Mesenchymal stem cell (in vitro differentiated cells and primary cell): ENCODE measurements around the gene ZNF440.
"Not testable (repeated sequence)": the region's sequence is repeated elsewhere in the genome, so short reads cannot be mapped to it uniquely, and the experiment has no call there.

Experiments
- DNase-seq: peaks from one replicate; pipeline ENCODE4 v3.0.0-alpha.2; 2013
- H2AFZ ChIP-seq: one replicate; pipeline ENCODE4 v1.6.1; 2013; ENCODE audit warnings: low read depth, mild to moderate bottlenecking, control low read depth, inconsistent platforms, low read length, moderate library complexity
- H2AK5ac ChIP-seq: 2 replicates; pipeline ENCODE4 v1.6.1; 2013; ENCODE audit warnings: low read length, moderate library complexity, mild to moderate bottlenecking, inconsistent platforms; ENCODE audit not compliant: severe bottlenecking
- H2BK120ac ChIP-seq: one replicate; pipeline ENCODE4 v1.6.1; 2013; ENCODE audit warnings: low read depth, mild to moderate bottlenecking, inconsistent platforms, low read length, moderate library complexity
- H2BK12ac ChIP-seq, 2 experiments: one replicate each; pipeline ENCODE4 v1.6.1; 2013; ENCODE audit warnings: inconsistent platforms in 2 of 2, low read length in 2 of 2, mild to moderate bottlenecking in 2 of 2, moderate library complexity in 2 of 2, control low read depth in 1 of 2
- H2BK15ac ChIP-seq: one replicate; pipeline ENCODE4 v1.6.1; 2013; ENCODE audit warnings: mild to moderate bottlenecking, low read depth, inconsistent platforms; ENCODE audit not compliant: poor library complexity, severe bottlenecking
- H2BK5ac ChIP-seq: 2 replicates; pipeline ENCODE4 v1.6.1; 2013; ENCODE audit warnings: low read depth, mild to moderate bottlenecking, low read length, control low read depth, inconsistent platforms; ENCODE audit not compliant: poor library complexity, severe bottlenecking
- H3K14ac ChIP-seq, 2 experiments: one replicate each; pipeline ENCODE4 v1.6.1; 2013; ENCODE audit warnings: inconsistent platforms in 2 of 2, low read length in 2 of 2, control low read depth in 1 of 2, mild to moderate bottlenecking in 1 of 2, moderate library complexity in 1 of 2
- H3K18ac ChIP-seq, 2 experiments: one replicate each; pipeline ENCODE4 v1.6.1; 2013; ENCODE audit warnings: inconsistent platforms in 2 of 2, low read length in 2 of 2, control low read depth in 1 of 2, low read depth in 1 of 2, mild to moderate bottlenecking in 1 of 2
- H3K23ac ChIP-seq, 2 experiments: one replicate each; pipeline ENCODE4 v1.6.1; 2013; ENCODE audit warnings: inconsistent platforms in 2 of 2, low read length in 2 of 2, mild to moderate bottlenecking in 2 of 2, moderate library complexity in 2 of 2, control low read depth in 1 of 2
- H3K27ac ChIP-seq: 2 replicates; pipeline ENCODE4 v1.5.1; 2013; ENCODE audit warnings: mild to moderate bottlenecking, moderate library complexity, low read length, control low read depth, inconsistent platforms; ENCODE audit not compliant: poor library complexity, severe bottlenecking
- H3K27me3 ChIP-seq, 2 experiments: 2 replicates each; pipeline versions ENCODE4 v1.6.1 to v1.7.0; 2013; ENCODE audit warnings: low read length in 2 of 2, mild to moderate bottlenecking in 2 of 2, moderate library complexity in 2 of 2, control low read depth in 1 of 2, inconsistent platforms in 1 of 2; ENCODE audit not compliant: control insufficient read depth in 1 of 2, insufficient read depth in 1 of 2
- H3K36me3 ChIP-seq, 2 experiments: 2 replicates each; pipeline versions ENCODE4 v1.6.1 to v1.7.0; 2013; ENCODE audit warnings: low read length in 2 of 2, control low read depth in 1 of 2, inconsistent platforms in 1 of 2, low read depth in 1 of 2, mild to moderate bottlenecking in 1 of 2; ENCODE audit not compliant: insufficient read depth in 2 of 2, control insufficient read depth in 1 of 2
- H3K4ac ChIP-seq, 2 experiments: one replicate each; pipeline ENCODE4 v1.6.1; 2013; ENCODE audit warnings: inconsistent platforms in 2 of 2, low read length in 2 of 2, mild to moderate bottlenecking in 2 of 2, moderate library complexity in 2 of 2, control low read depth in 1 of 2, low read depth in 1 of 2
- H3K4me1 ChIP-seq: 2 replicates; pipeline ENCODE4 v1.6.1; 2013; ENCODE audit warnings: low read depth, low read length, control low read depth; ENCODE audit not compliant: control insufficient read depth, insufficient read depth
- H3K4me2 ChIP-seq: 2 replicates; pipeline ENCODE4 v1.6.1; 2013; ENCODE audit warnings: low read length, mild to moderate bottlenecking, inconsistent platforms; ENCODE audit not compliant: poor library complexity, severe bottlenecking
- H3K4me3 ChIP-seq, 2 experiments: 2 replicates each; pipeline versions ENCODE4 v1.5.1 to v1.7.0; 2013; ENCODE audit warnings: low read length in 2 of 2, mild to moderate bottlenecking in 2 of 2, control low read depth in 1 of 2, low read depth in 1 of 2; ENCODE audit not compliant: insufficient read depth in 1 of 2
- H3K79me1 ChIP-seq: replicated peaks from 2 replicates; pipeline ENCODE4 v1.6.1; 2013; ENCODE audit warnings: mild to moderate bottlenecking, control low read depth, low read length, inconsistent platforms; ENCODE audit not compliant: poor library complexity, severe bottlenecking
- H3K9ac ChIP-seq: 2 replicates; pipeline ENCODE4 v1.7.0; 2013; ENCODE audit warnings: mild to moderate bottlenecking, low read length, moderate library complexity
- H3K9me3 ChIP-seq: 2 replicates; pipeline ENCODE4 v1.7.0; 2013; ENCODE audit warnings: mild to moderate bottlenecking, low read length; ENCODE audit not compliant: control insufficient read depth
- H4K8ac ChIP-seq: one replicate; pipeline ENCODE4 v1.6.1; 2013; ENCODE audit warnings: inconsistent platforms, mild to moderate bottlenecking, low read length, moderate library complexity
- H4K91ac ChIP-seq: one replicate; pipeline ENCODE4 v1.6.1; 2013; ENCODE audit warnings: mild to moderate bottlenecking, low read length, inconsistent platforms
- WGBS: methylation state at CpG from one replicate; pipeline ENCODE4 v1.1.7; 2013; ENCODE audit warnings: mixed read lengths; 5-methylcytosine and 5-hydroxymethylcytosine counted together

The ZNF440 gene

DNA sequence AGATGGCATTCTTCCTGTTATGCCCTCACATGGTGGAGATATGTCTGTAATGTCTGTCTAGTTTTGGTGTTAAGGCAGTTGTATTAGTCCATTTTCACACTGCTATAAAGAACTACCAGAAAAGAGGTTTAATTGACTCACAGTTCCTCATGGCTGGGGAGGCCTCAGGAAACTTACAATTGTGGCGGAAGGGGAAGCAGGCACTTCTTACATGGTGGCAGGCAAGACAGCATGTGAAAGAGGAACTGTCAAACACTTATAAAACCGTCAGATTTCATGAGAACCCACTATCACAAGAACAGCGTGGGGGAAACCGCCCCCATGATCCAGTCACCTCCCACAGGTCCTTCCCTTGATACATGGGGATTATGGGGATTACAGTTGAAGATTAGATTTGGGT is 44.1 kb upstream of the ZNF440 start:
- Histone ChIP-seq H4K91ac (no peak overlapping the region), H3K4me1 (peaks cover 9% of the 10 kb centered on the region), H3K9ac (no peak overlapping the region), H3K27ac (no peak overlapping the region), H3K9me3 (peaks cover 38% of the 10 kb centered on the region), H3K36me3 (peaks cover 0 to 3% of the 10 kb centered on the region in 2 experiments), H3K4ac (no peak overlapping the region), H3K79me1 (peaks cover 16% of the 10 kb centered on the region), H2AFZ (no peak overlapping the region), H2BK12ac (no peak overlapping the region), H3K4me3 (peak overlapping the region in 1 of 2 experiments; percentile 6), H4K8ac (no peak overlapping the region), H2BK120ac (no peak overlapping the region), H3K23ac (no peak overlapping the region), H3K14ac (no peak overlapping the region), H3K4me2 (no peak overlapping the region), H3K27me3 (no peaks in the 10 kb centered on the region), H2BK5ac (no peak overlapping the region), H2BK15ac (no peak overlapping the region), H2AK5ac (no peak overlapping the region), H3K18ac (no peak overlapping the region)
- no peak for DNase-seq
- 92% methylated on average over 1 of the region's 4 CpGs for WGBS

DNA sequence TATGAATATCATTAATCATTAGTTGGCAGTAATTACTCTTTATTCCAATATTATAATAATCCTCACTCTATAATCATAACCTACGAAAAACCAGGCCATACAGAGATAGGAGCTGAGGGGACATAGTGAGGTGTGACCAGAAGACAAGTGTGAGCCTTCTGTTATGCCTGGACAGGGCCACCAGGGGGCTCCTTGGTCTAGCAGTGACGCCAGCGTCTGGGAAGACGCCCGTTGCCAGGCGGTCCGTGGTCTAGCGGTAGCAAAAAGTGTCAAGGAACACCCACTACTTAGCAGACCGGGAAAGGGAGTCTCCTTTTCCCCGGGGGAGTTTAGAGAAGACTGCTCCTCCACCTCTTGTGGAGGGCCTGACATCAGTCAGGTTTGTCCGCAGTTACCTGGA is 42.6 kb upstream of the ZNF440 start:
- H3K14ac ChIP-seq, H3K4me1 ChIP-seq, H2BK120ac ChIP-seq, H2BK12ac ChIP-seq, H3K23ac ChIP-seq, H3K18ac ChIP-seq, H4K91ac ChIP-seq, H3K27ac ChIP-seq, H3K27me3 ChIP-seq, H3K4me3 ChIP-seq, H4K8ac ChIP-seq, H2BK5ac ChIP-seq, H2AFZ ChIP-seq, H3K4ac ChIP-seq, H2BK15ac ChIP-seq, H2AK5ac ChIP-seq, H3K4me2 ChIP-seq, DNase-seq, H3K9ac ChIP-seq, H3K36me3 ChIP-seq: not testable (repeated sequence)
- H3K79me1 ChIP-seq, result peaks cover 21% of the 10 kb centered on the region
- peaks cover 50% of the 10 kb centered on the region for H3K9me3 ChIP-seq
- WGBS, result 68% methylated on average over 11 of the region's 11 CpGs

GRCh38 chr19:11776669-11777068 is 37.4 kb upstream of the ZNF440 start:
- H3K9ac ChIP-seq, H3K18ac ChIP-seq, H2AFZ ChIP-seq, H4K91ac ChIP-seq, H2BK15ac ChIP-seq, H3K27ac ChIP-seq, H3K4me2 ChIP-seq, H2BK120ac ChIP-seq, DNase-seq, H3K23ac ChIP-seq, H2BK12ac ChIP-seq, H3K27me3 ChIP-seq, H4K8ac ChIP-seq, H3K4ac ChIP-seq, H3K14ac ChIP-seq, H2AK5ac ChIP-seq, H2BK5ac ChIP-seq, H3K4me1 ChIP-seq: not testable (repeated sequence)
- Histone ChIP-seq H3K9me3 (peaks cover 88% of the 10 kb centered on the region), H3K4me3 (peak overlapping the region in 1 of 2 experiments; percentile 56), H3K79me1 (peaks cover 15% of the 10 kb centered on the region), H3K36me3 (peaks cover 16 to 45% of the 10 kb centered on the region in 2 experiments)
- 96% methylated on average over 11 of the region's 11 CpGs for WGBS

GRCh38 chr19:11780431-11781020 is 33.5 kb upstream of the ZNF440 start:
- Histone ChIP-seq H3K4me3 (peak overlapping the region in 1 of 2 experiments; percentile 62), H3K9ac (no peak overlapping the region), H4K91ac (no peak overlapping the region), H2BK120ac (no peak overlapping the region), H3K9me3 (peaks cover 94% of the 10 kb centered on the region), H3K4me1 (no peaks in the 10 kb centered on the region), H3K36me3 (peaks cover 16 to 65% of the 10 kb centered on the region in 2 experiments), H4K8ac (no peak overlapping the region), H3K23ac (no peak overlapping the region), H3K18ac (no peak overlapping the region), H3K27ac (no peak overlapping the region), H3K79me1 (peaks cover 5% of the 10 kb centered on the region), H3K4me2 (no peak overlapping the region), H3K27me3 (no peaks in the 10 kb centered on the region), H3K4ac (no peak overlapping the region), H2BK12ac (no peak overlapping the region), H2BK15ac (no peak overlapping the region), H2AFZ (no peak overlapping the region), H2BK5ac (no peak overlapping the region), H3K14ac (no peak overlapping the region), H2AK5ac (no peak overlapping the region)
- WGBS, result 93% methylated on average over 5 of the region's 7 CpGs
- no peak for DNase-seq
